Progenitor cell of endocrine pancreas (in vitro differentiated cells): ENCODE data around the gene RFFL. TPM values are rescaled to one million over a fixed set of nuclear protein-coding genes. Genes with fewer than 3 reads are reported as not detected.

Source experiments
- DNase-seq: peaks from one replicate; pipeline ENCODE4 v3.0.0; 2021; ENCODE audit warnings: low spot score; ENCODE audit not compliant: unreplicated experiment
- H3K27ac Mint-ChIP-seq: 2 replicates; pipeline ENCODE4 v1.8.0; 2021; ENCODE audit warnings: mild to moderate bottlenecking, moderate library complexity, mixed read lengths
- H3K27me3 Mint-ChIP-seq: 2 replicates; pipeline ENCODE4 v1.8.0; 2021; ENCODE audit warnings: mixed read lengths
- H3K36me3 Mint-ChIP-seq: 2 replicates; pipeline ENCODE4 v1.8.0; 2022; ENCODE audit warnings: mixed read lengths; ENCODE audit not compliant: insufficient read depth
- H3K4me1 Mint-ChIP-seq: 2 replicates; pipeline ENCODE4 v1.8.0; 2021; ENCODE audit warnings: low read depth, mixed read lengths
- H3K4me3 Mint-ChIP-seq: 2 replicates; pipeline ENCODE4 v1.8.0; 2021; ENCODE audit warnings: low read depth, mild to moderate bottlenecking, moderate library complexity, mixed read lengths
- H3K9me3 Mint-ChIP-seq: 2 replicates; pipeline ENCODE4 v1.8.0; 2021; ENCODE audit warnings: low read depth, mixed read lengths
- CTCF ChIP-seq: fragments of 200-600 bp; sonication (generic); IDR thresholded peaks from one replicate; pipeline ENCODE4 v1.5.0; 2021; ENCODE audit warnings: antibody characterized with exemption, mild to moderate bottlenecking; ENCODE audit not compliant: unreplicated experiment
- total RNA-seq: library from RNA; stranded (reverse); gene quantifications from 2 replicates; pipeline ENCODE4 v1.2.1, GENCODE V29; 2021

Gene RFFL
- total RNA-seq, 1 donor from 2014 or later: 34.0 TPM

- peak overlapping the region; percentile 70 for H3K4me3 Mint-ChIP-seq
- DNase-seq: no peak
Observed at GRCh38 chr17:35089586-35090296, 26.2 kb upstream of the RFFL start.

GRCh38 chr17:35088881-35089585 is 25.5 kb upstream of the RFFL start:
- peak; percentile 85 for TF ChIP-seq CTCF
- H3K27me3 Mint-ChIP-seq: no peaks in the 10 kb centered on the region
- peak overlapping the region; percentile 94 for H3K4me3 Mint-ChIP-seq
- H3K9me3 Mint-ChIP-seq: peaks cover 4% of the 10 kb centered on the region
- H3K4me1 Mint-ChIP-seq: peaks cover 46% of the 10 kb centered on the region
- peak; percentile 85 for DNase-seq
- H3K36me3 Mint-ChIP-seq: peaks cover 1% of the 10 kb centered on the region
- H3K27ac Mint-ChIP-seq: peak overlapping the region; percentile 97

More at GRCh38 chr17:35089586-35090296, 26.2 kb upstream of the RFFL start:
- Mint-ChIP-seq H3K36me3 (peaks cover 3% of the 10 kb centered on the region), H3K9me3 (peaks cover 4% of the 10 kb centered on the region), H3K27me3 (no peaks in the 10 kb centered on the region), H3K4me1 (peaks cover 46% of the 10 kb centered on the region), H3K27ac (peak overlapping the region; percentile 86)
- TF ChIP-seq CTCF: peak; percentile 20

GRCh38 chr17:35088356-35088880 is 24.9 kb upstream of the RFFL start:
- Mint-ChIP-seq H3K27ac (peak overlapping the region; percentile 97), H3K9me3 (peaks cover 4% of the 10 kb centered on the region), H3K27me3 (no peaks in the 10 kb centered on the region), H3K4me1 (peaks cover 46% of the 10 kb centered on the region), H3K36me3 (no peaks in the 10 kb centered on the region), H3K4me3 (peak overlapping the region; percentile 94)
- peak; percentile 19 for DNase-seq
- peak; percentile 35 for TF ChIP-seq CTCF

GRCh38 chr17:35087731-35088355 is 24.3 kb upstream of the RFFL start:
- Mint-ChIP-seq H3K27ac (peak overlapping the region; percentile 97), H3K4me1 (peaks cover 48% of the 10 kb centered on the region), H3K4me3 (peak overlapping the region; percentile 94), H3K27me3 (no peaks in the 10 kb centered on the region), H3K9me3 (no peaks in the 10 kb centered on the region), H3K36me3 (no peaks in the 10 kb centered on the region)
- peak; percentile 10 for DNase-seq
- no peak for TF ChIP-seq CTCF

GRCh38 chr17:35086931-35087573 is 23.5 kb upstream of the RFFL start:
- DNase-seq: no peak
- no peak for TF ChIP-seq CTCF
- peaks cover 47% of the 10 kb centered on the region for H3K4me1 Mint-ChIP-seq
- H3K36me3 Mint-ChIP-seq: no peaks in the 10 kb centered on the region
- H3K9me3 Mint-ChIP-seq: no peaks in the 10 kb centered on the region
- peak overlapping the region; percentile 94 for H3K4me3 Mint-ChIP-seq
- no peaks in the 10 kb centered on the region for H3K27me3 Mint-ChIP-seq
- H3K27ac Mint-ChIP-seq: peak overlapping the region; percentile 97
